Hematopoietic multipotent progenitor cell (in vitro differentiated cells): ENCODE measurements around the gene CDKN2AIPNL. TPM values are rescaled to one million over a fixed set of nuclear protein-coding genes. Genes with fewer than 3 reads are reported as not detected.

Experiments
- total RNA-seq: library from RNA; depleted of rRNA; stranded (reverse); fragments of >200 nt; gene quantifications from one replicate; pipeline ENCODE4 v1.2.3, GENCODE V29; 2012

CDKN2AIPNL gene
- total RNA-seq, 1 donor, result 17.8 TPM

Other genes with a start within 250 kb of the CDKN2AIPNL start
- 40.7 TPM for gene SKP1, start 234.9 kb downstream of the CDKN2AIPNL start, total RNA-seq
- 234 TPM for gene PPP2CA, start 185.8 kb downstream of the CDKN2AIPNL start, total RNA-seq
- gene CDKL3, start 44.7 kb downstream of the CDKN2AIPNL start, total RNA-seq, result 0.54 TPM
- 12.9 TPM for gene UBE2B, start 40.3 kb downstream of the CDKN2AIPNL start, total RNA-seq
- 74.1 TPM for gene JADE2, start 113.8 kb upstream of the CDKN2AIPNL start, total RNA-seq
- 10.8 TPM for gene SAR1B, start 220.9 kb upstream of the CDKN2AIPNL start, total RNA-seq
- gene SEC24A, start 236.9 kb upstream of the CDKN2AIPNL start, total RNA-seq, result 7.3 TPM